Tibial nerve (tissue), 4 donors: Measurements from ENCODE around the gene CEP97. TPM values are rescaled to one million over a fixed set of nuclear protein-coding genes. Genes with fewer than 3 reads are reported as not detected.

ENCODE experiments used
- DNase-seq, 2 donors: peaks; one replicate each; pipeline ENCODE4 v3.0.0-alpha.2; 2019; ENCODE audit warnings: low spot score in 2 of 2
- H3K27ac ChIP-seq, 4 donors: fragments of 200-600 bp; sonication (generic) in 3 of 4; one replicate each; pipeline ENCODE4 v1.5.1; 2017 to 2019; ENCODE audit warnings: mild to moderate bottlenecking in 1 of 4
- H3K27me3 ChIP-seq, 2 donors: fragments of 200-600 bp; sonication (generic) in 1 of 2; one replicate each; pipeline versions ENCODE4 v1.5.1 to v1.6.0; 2017 to 2019
- H3K36me3 ChIP-seq, 3 donors: fragments of 200-600 bp; sonication (generic); one replicate each; pipeline ENCODE4 v1.5.1; 2018 to 2019
- H3K4me1 ChIP-seq, 4 donors: fragments of 200-600 bp; sonication (generic) in 3 of 4; one replicate each; pipeline ENCODE4 v1.5.1; 2017 to 2019
- H3K4me3 ChIP-seq, 4 donors: fragments of 200-600 bp; sonication (generic) in 3 of 4; one replicate each; pipeline ENCODE4 v1.5.1; 2017 to 2019; ENCODE audit warnings: mild to moderate bottlenecking in 1 of 4, moderate library complexity in 1 of 4
- H3K9me3 ChIP-seq, 4 donors: fragments of 200-600 bp; sonication (generic) in 3 of 4; one replicate each; pipeline ENCODE4 v1.5.1; 2017 to 2019
- EP300 ChIP-seq, 2 donors: sonication (generic); formaldehyde crosslinking; IDR thresholded peaks; one replicate each; pipeline ENCODE4 v1.6.1; 2017; ENCODE audit warnings: antibody characterized with exemption in 2 of 2, mild to moderate bottlenecking in 1 of 2
- POLR2A ChIP-seq, 2 donors: fragments of 450-650 bp; IDR thresholded peaks; one replicate each; pipeline ENCODE4 v1.6.1; 2017; ENCODE audit warnings: antibody characterized with exemption in 2 of 2, mild to moderate bottlenecking in 2 of 2, moderate library complexity in 2 of 2
- WGBS, 2 donors: methylation state at CpG; one replicate each; pipeline ENCODE4 v1.1.5; 2018; 5-methylcytosine and 5-hydroxymethylcytosine counted together
- total RNA-seq, 4 donors: library from RNA; depleted of rRNA; stranded (reverse); fragments of >200 nt; gene quantifications; one replicate each; pipeline ENCODE4 v1.1.0, GENCODE V29; 2016
- TF ChIP-seq, protein P1 (sequence below), 5 experiments: fragments of 200-600 bp in 3 of 5; fragments of 450-650 bp in 2 of 5; sonication (generic) in 3 of 5; IDR thresholded peaks; one replicate each; pipeline ENCODE4 v1.5.1; 2016 to 2019; ENCODE audit warnings: antibody characterized with exemption in 5 of 5, mild to moderate bottlenecking in 3 of 5, moderate library complexity in 2 of 5

CEP97 gene
- total RNA-seq, 4 donors from 2014 or later: 11.2 to 20.8 (median 14.1) TPM

DNA sequence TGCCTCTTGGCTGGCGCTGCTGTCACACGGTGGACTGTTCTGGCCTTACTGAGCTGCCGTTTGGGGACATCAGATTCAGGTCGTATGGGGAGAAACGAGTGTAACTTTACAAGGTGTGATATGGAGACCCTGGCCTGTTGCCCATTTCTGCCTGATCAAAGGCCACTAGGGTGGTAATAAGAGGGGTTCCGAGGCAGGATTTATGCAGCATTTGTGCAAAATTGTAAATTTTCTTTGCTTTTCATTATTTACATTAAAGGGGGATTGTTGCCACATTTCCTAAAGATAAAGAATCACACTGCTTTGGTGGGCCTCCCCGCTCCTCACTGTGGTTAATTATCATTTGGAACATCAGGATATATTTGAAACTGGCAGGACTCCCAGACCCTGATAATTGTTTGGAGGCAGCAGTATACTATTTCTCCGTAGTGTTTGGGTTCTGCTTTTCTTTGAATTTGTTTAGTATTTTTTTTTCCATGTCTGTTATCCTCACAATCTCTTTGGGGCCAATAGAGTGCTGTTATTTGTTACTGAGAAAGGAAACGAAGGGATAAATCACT lies 55.5 kb downstream of the CEP97 start:
- Histone ChIP-seq H3K4me1 (peaks cover 0 to 34% (median 17%) of the 10 kb centered on the region in 4 donors), H3K27me3 (no peaks in the 10 kb centered on the region), H3K4me3 (peak overlapping the region; percentile 89 to 98 (median 94)), H3K36me3 (peaks cover 0 to 22% (median 0%) of the 10 kb centered on the region in 3 donors), H3K27ac (peak overlapping the region; percentile 87 to 94 (median 93)), H3K9me3 (no peaks in the 10 kb centered on the region)
- 8 to 11% methylated on average over 9 of the region's 9 CpGs for WGBS, 2 donors
- peak; percentile 16 to 19 for DNase-seq
- TF ChIP-seq EP300 (IDR thresholded peaks at IDR 0.05) (no peak), POLR2A (IDR thresholded peaks at IDR 0.05) (no peak)
- TF ChIP-seq, protein P1, sequence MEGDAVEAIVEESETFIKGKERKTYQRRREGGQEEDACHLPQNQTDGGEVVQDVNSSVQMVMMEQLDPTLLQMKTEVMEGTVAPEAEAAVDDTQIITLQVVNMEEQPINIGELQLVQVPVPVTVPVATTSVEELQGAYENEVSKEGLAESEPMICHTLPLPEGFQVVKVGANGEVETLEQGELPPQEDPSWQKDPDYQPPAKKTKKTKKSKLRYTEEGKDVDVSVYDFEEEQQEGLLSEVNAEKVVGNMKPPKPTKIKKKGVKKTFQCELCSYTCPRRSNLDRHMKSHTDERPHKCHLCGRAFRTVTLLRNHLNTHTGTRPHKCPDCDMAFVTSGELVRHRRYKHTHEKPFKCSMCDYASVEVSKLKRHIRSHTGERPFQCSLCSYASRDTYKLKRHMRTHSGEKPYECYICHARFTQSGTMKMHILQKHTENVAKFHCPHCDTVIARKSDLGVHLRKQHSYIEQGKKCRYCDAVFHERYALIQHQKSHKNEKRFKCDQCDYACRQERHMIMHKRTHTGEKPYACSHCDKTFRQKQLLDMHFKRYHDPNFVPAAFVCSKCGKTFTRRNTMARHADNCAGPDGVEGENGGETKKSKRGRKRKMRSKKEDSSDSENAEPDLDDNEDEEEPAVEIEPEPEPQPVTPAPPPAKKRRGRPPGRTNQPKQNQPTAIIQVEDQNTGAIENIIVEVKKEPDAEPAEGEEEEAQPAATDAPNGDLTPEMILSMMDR (IDR thresholded peaks at IDR 0.05): no peak

DNA sequence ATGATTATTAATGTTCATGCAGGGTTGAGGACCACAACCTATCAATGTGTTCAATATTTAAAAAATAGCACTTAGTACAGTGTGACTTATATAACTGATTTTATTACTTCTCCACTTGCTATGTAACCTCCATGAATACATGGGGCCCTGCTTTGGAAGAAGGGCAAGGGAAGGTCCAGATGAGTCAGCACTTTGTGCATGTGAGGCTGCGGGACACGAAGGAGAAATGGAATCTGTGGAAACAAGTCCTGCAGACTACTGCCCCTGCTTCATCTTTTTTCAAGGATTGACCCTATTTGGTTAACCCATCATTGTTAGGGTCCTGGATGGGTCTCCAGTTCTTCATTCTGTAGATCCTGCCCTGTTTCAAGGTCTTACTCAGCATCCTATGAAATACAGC lies 56.2 kb downstream of the CEP97 start:
- 31 to 34% methylated on average over 2 of the region's 2 CpGs for WGBS, 2 donors
- H3K36me3 ChIP-seq: peaks cover 0 to 30% (median 3%) of the 10 kb centered on the region in 3 donors
- no peaks in the 10 kb centered on the region for H3K9me3 ChIP-seq
- H3K4me1 ChIP-seq: peaks cover 0 to 40% (median 17%) of the 10 kb centered on the region in 4 donors
- H3K27ac ChIP-seq: peak overlapping the region in 3 of 4 donors; percentile 4 to 94 (median 93)
- TF ChIP-seq EP300 (IDR thresholded peaks at IDR 0.05): no peak
- TF ChIP-seq, protein P1 (IDR thresholded peaks at IDR 0.05): no peak
- no peak for TF ChIP-seq POLR2A (IDR thresholded peaks at IDR 0.05)
- H3K4me3 ChIP-seq: peak overlapping the region in 3 of 4 donors; percentile 6 to 98 (median 89)
- H3K27me3 ChIP-seq: no peaks in the 10 kb centered on the region
- DNase-seq: no peak

DNA sequence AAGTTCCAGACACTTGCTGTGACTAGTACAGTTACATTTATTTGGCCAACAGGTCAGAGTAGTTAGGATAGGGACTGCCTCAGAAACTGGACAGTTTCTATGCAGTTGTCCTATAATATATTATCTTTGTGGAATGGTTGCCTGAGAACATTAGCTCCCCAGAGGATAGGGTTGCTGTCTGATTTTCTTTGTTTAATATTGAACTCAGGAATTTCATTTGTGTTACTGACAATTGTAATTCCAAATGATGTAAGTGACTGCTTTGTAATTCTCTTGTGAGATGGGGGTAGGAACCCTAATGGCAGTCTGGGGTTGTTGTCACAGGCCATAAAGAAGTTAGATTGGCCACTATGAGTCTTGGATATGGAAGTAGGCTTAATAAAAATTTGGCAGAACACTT lies 56.8 kb downstream of the CEP97 start:
- TF ChIP-seq POLR2A (IDR thresholded peaks at IDR 0.05): no peak
- TF ChIP-seq, protein P1 (IDR thresholded peaks at IDR 0.05): no peak
- TF ChIP-seq EP300 (IDR thresholded peaks at IDR 0.05): no peak
- Histone ChIP-seq H3K9me3 (no peaks in the 10 kb centered on the region), H3K27me3 (no peaks in the 10 kb centered on the region), H3K4me3 (no peak overlapping the region), H3K27ac (peak overlapping the region in 3 of 4 donors; percentile 4 to 94 (median 93)), H3K36me3 (peaks cover 0 to 35% (median 8%) of the 10 kb centered on the region in 3 donors), H3K4me1 (peaks cover 0 to 42% (median 17%) of the 10 kb centered on the region in 4 donors)
- no peak for DNase-seq

DNA sequence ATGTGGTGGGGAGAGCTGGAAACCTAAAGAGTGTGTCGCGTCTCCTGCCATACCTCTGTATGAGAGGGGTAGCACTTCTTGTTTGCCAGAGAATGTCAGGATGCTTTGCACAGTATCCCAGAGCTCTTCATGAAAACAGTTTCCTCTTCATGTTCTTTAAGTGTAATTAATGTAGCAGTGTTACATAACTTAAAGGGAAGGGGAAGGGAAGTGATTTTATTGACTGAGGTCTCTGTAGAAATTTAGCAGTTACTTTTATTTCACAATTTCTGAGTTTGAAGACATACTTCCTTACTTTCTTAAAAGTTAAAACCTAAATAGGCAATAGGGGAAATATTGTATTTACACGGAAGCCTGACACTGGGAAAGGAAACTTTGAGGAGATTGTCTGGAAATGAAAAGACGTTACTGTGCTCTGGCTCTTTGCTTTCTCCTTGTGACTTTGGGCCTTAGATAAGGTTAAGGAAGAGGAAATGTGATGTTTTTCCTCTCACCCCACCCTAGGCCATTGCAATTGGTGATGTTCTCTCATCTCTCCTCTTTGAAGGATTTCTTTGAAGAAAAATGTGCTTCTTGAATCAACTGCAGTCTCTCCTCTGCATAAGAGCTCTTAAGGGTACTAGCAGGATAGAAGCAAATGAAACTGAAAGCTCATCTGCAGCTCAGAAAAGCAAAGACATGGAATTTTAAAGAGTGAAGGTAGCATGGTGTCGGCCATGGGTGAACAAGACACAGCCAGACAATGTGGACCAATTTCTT lies 60.6 kb downstream of the CEP97 start:
- 66 to 77% methylated on average over 5 of the region's 5 CpGs for WGBS, 2 donors
- peak overlapping the region in 1 of 4 donors; percentile 15 for H3K4me3 ChIP-seq
- peaks cover 0 to 74% (median 9%) of the 10 kb centered on the region in 3 donors for H3K36me3 ChIP-seq
- no peaks in the 10 kb centered on the region for H3K9me3 ChIP-seq
- TF ChIP-seq EP300 (IDR thresholded peaks at IDR 0.05) (peak; percentile 18 to 26), POLR2A (IDR thresholded peaks at IDR 0.05) (no peak)
- TF ChIP-seq, protein P1 (IDR thresholded peaks at IDR 0.05): no peak
- peaks cover 0 to 37% (median 9%) of the 10 kb centered on the region in 4 donors for H3K4me1 ChIP-seq
- H3K27me3 ChIP-seq: no peaks in the 10 kb centered on the region
- H3K27ac ChIP-seq: peak overlapping the region in 2 of 4 donors; percentile 12 to 59
- no peak for DNase-seq

DNA sequence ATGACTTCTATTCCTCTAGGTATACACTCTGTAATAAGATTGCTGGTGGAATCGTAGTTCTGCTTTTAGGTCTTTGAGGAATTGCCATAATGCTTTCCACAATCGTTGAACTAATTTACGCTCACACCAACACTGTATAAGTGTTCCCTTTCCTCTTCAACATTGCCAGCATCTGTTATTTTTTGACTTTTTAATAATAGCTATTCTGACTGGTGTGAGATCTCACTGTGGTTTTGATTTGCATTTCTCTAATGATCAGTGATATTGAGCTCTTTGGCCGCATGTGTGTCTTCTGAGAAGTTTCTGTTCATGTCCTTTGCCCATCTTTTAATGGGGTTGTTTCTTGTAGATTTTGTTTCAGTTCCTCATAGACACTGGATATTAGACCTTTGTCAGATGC lies 67.4 kb downstream of the CEP97 start:
- H3K36me3 ChIP-seq: peaks cover 0 to 95% (median 0%) of the 10 kb centered on the region in 3 donors

More for the DNA sequence above, 67.4 kb downstream of the CEP97 start:
- 85 to 90% methylated on average over 4 of the region's 4 CpGs for WGBS, 2 donors
- no peak for TF ChIP-seq POLR2A (IDR thresholded peaks at IDR 0.05)
- TF ChIP-seq, protein P1 (IDR thresholded peaks at IDR 0.05): no peak
- TF ChIP-seq EP300 (IDR thresholded peaks at IDR 0.05): no peak
- no peak for DNase-seq
- peaks cover 0 to 8% (median 3%) of the 10 kb centered on the region in 4 donors for H3K9me3 ChIP-seq
- H3K4me3 ChIP-seq: no peak overlapping the region
- H3K4me1 ChIP-seq: peaks cover 0 to 4% (median 2%) of the 10 kb centered on the region in 4 donors
- H3K27me3 ChIP-seq: no peaks in the 10 kb centered on the region
- no peak overlapping the region for H3K27ac ChIP-seq
